CD4-positive, alpha-beta T cell treated with Interferon gamma for 1 hour (primary cell): ENCODE results near the gene CT45A7.
"Not testable (repeated sequence)": the region's sequence is repeated elsewhere in the genome, so short reads cannot be mapped to it uniquely, and the experiment has no call there.

Source experiments
- DNase-seq: peaks from one replicate; pipeline ENCODE4 v3.0.0-alpha.2; 2020

CT45A7 gene, protein sequence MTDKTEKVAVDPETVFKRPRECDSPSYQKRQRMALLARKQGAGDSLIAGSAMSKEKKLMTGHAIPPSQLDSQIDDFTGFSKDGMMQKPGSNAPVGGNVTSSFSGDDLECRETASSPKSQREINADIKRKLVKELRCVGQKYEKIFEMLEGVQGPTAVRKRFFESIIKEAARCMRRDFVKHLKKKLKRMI

DNA sequence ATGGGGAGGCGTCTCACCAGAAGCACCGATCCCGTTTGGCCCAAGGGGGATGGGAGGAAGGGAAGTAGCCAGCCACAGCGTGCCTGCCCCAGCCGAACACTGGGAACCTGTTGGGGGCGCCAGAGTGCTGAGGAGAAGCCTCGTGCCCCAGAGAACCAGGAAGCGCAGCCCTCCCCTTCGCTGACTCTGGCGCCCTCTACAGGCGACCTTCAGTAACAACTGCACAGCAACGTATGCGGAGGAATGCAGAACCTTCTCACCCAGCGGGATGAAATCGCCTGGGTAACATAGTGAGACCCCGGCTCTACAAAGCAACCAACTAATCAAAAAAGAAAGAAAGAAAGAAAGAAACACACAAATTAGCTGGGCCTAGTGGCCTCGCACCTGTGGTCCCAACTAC, at the start of gene CT45A7:
Gene CT45A7 (minus strand): TSS at position 101 of the 400 bp plus-strand sequence. CDS start 3,747 bp downstream, outside the sequence.
- not testable (repeated sequence) for DNase-seq

DNA sequence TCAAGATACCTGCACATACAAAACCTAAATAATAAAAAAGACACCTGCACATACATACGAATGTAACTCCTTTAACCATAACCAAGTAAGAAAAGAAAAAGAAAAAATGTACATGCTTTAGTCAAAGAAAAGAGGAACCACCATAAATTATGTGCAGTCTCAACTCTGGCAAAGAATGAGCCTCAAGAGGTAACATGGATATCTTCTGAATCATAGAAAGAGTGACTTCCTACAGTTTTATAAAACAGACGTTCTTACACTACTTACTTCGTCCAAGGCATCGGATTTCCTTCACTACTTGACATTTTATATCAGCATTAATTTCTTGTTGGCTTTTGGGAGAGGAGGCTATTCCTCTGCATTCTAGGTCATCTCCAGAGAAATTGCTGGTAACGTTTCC, 45.7 kb upstream of the CT45A7 start:
- not testable (repeated sequence) for DNase-seq

DNA sequence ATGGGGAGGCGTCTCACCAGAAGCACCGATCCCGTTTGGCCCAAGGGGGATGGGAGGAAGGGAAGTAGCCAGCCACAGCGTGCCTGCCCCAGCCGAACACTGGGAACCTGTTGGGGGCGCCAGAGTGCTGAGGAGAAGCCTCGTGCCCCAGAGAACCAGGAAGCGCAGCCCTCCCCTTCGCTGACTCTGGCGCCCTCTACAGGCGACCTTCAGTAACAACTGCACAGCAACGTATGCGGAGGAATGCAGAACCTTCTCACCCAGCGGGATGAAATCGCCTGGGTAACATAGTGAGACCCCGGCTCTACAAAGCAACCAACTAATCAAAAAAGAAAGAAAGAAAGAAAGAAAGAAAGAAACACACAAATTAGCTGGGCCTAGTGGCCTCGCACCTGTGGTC, 34.6 kb upstream of the CT45A7 start, which contains the start of gene CT45A9:
Gene CT45A9 (minus strand): TSS at position 101 of the 400 bp plus-strand sequence. CDS start 3,751 bp downstream, outside the sequence.
- not testable (repeated sequence) for DNase-seq

DNA sequence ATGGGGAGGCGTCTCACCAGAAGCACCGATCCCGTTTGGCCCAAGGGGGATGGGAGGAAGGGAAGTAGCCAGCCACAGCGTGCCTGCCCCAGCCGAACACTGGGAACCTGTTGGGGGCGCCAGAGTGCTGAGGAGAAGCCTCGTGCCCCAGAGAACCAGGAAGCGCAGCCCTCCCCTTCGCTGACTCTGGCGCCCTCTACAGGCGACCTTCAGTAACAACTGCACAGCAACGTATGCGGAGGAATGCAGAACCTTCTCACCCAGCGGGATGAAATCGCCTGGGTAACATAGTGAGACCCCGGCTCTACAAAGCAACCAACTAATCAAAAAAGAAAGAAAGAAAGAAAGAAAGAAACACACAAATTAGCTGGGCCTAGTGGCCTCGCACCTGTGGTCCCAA, 17.4 kb upstream of the CT45A7 start, which contains the start of gene CT45A8:
Gene CT45A8 (minus strand): TSS at position 101 of the 400 bp plus-strand sequence. CDS start 3,755 bp downstream, outside the sequence.
- DNase-seq, result not testable (repeated sequence)

DNA sequence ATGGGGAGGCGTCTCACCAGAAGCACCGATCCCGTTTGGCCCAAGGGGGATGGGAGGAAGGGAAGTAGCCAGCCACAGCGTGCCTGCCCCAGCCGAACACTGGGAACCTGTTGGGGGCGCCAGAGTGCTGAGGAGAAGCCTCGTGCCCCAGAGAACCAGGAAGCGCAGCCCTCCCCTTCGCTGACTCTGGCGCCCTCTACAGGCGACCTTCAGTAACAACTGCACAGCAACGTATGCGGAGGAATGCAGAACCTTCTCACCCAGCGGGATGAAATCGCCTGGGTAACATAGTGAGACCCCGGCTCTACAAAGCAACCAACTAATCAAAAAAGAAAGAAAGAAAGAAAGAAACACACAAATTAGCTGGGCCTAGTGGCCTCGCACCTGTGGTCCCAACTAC, 17.2 kb downstream of the CT45A7 start, which contains the start of gene CT45A2:
Gene CT45A2 (minus strand): TSS at position 101 of the 400 bp plus-strand sequence. CDS start 3,747 bp downstream, outside the sequence.
- not testable (repeated sequence) for DNase-seq

DNA sequence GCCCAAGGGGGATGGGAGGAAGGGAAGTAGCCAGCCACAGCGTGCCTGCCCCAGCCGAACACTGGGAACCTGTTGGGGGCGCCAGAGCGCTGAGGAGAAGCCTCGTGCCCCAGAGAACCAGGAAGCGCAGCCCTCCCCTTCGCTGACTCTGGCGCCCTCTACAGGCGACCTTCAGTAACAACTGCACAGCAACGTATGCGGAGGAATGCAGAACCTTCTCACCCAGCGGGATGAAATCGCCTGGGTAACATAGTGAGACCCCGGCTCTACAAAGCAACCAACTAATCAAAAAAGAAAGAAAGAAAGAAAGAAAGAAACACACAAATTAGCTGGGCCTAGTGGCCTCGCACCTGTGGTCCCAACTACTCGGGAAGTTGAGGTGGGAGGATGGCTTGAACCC, 34.4 kb downstream of the CT45A7 start, which contains the start of gene CT45A6:
Gene CT45A6 (minus strand): TSS at position 101 of the 400 bp plus-strand sequence. CDS start 3,794 bp downstream, outside the sequence.
- not testable (repeated sequence) for DNase-seq

DNA sequence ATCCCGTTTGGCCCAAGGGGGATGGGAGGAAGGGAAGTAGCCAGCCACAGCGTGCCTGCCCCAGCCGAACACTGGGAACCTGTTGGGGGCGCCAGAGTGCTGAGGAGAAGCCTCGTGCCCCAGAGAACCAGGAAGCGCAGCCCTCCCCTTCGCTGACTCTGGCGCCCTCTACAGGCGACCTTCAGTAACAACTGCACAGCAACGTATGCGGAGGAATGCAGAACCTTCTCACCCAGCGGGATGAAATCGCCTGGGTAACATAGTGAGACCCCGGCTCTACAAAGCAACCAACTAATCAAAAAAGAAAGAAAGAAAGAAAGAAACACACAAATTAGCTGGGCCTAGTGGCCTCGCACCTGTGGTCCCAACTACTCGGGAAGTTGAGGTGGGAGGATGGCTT, 51.7 kb downstream of the CT45A7 start, which contains the start of gene CT45A5:
Gene CT45A5 (minus strand): TSS at position 101 of the 400 bp plus-strand sequence. CDS start 3,774 bp downstream, outside the sequence.
- not testable (repeated sequence) for DNase-seq
